GM12875 (cell line): ENCODE results near the gene AP3S2.
"Not testable (repeated sequence)": the region's sequence is repeated elsewhere in the genome, so short reads cannot be mapped to it uniquely, and the experiment has no call there.

ENCODE experiments used
- H3K4me3 ChIP-seq: one replicate; pipeline ENCODE4 v1.5.1; 2011; ENCODE audit warnings: low read depth, low read length, control low read depth
- TF ChIP-seq, protein P1 (sequence below): IDR thresholded peaks from 2 replicates; pipeline ENCODE4 v1.5.1; 2011; ENCODE audit warnings: low read depth, mild to moderate bottlenecking, control low read depth, inconsistent platforms, low read length, moderate library complexity, borderline replicate concordance; ENCODE audit not compliant: insufficient read depth

AP3S2 gene

DNA sequence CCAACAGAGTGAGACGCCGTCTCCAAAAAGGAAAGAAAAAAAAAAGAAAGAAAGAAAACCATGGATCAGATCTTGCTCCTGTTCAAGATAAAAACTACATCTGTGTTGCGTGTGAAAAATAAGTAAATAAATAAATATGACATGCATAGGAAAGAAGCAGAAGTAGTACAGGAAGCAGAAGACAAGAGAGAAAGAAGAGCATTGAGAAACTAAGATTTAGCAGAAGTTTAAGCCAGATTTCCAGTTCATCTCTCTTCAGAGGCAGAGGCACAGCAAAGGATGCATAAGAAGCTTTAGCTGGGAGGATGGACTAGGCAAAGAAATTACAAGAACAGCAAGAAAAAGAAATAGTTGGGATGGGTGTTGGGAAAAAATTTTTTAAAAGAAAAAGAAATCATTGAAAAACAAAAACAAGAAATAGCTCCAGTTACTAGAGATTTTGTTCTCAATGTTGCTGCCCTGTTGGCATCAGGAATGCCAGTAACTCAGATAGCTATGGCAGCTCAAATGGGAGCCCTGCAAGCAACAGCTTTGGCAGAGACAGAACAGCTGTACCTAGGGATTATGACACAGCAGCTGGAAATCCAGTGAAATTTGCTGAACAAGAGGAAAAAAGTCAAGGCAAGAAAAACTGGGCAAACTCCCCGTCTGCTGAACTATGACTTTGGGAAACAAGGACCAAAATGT is 17.3 kb downstream of the AP3S2 start:
- no peak overlapping the region for H3K4me3 ChIP-seq
- TF ChIP-seq, protein P1, sequence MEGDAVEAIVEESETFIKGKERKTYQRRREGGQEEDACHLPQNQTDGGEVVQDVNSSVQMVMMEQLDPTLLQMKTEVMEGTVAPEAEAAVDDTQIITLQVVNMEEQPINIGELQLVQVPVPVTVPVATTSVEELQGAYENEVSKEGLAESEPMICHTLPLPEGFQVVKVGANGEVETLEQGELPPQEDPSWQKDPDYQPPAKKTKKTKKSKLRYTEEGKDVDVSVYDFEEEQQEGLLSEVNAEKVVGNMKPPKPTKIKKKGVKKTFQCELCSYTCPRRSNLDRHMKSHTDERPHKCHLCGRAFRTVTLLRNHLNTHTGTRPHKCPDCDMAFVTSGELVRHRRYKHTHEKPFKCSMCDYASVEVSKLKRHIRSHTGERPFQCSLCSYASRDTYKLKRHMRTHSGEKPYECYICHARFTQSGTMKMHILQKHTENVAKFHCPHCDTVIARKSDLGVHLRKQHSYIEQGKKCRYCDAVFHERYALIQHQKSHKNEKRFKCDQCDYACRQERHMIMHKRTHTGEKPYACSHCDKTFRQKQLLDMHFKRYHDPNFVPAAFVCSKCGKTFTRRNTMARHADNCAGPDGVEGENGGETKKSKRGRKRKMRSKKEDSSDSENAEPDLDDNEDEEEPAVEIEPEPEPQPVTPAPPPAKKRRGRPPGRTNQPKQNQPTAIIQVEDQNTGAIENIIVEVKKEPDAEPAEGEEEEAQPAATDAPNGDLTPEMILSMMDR: no peak

DNA sequence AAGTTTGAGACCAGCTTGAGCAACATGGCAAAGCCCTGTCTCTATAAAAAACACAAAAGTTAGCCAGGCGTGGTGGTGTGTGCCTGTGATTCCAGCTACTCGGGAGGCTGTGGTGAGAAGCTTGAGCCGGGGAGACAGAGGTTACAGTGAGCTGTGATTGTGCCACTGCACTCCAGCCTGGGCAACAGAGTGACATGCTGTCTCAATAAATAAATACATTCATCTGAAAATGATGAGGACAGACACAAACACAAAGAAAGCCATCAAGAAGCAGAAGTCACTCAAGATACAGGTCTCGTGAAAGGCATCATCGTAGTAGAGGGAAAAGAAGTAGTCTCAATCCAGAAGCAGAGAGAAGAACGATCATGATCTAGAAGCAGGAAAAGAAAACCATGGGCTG is 18.1 kb downstream of the AP3S2 start:
- TF ChIP-seq, protein P1: no peak
- H3K4me3 ChIP-seq: no peak overlapping the region

DNA sequence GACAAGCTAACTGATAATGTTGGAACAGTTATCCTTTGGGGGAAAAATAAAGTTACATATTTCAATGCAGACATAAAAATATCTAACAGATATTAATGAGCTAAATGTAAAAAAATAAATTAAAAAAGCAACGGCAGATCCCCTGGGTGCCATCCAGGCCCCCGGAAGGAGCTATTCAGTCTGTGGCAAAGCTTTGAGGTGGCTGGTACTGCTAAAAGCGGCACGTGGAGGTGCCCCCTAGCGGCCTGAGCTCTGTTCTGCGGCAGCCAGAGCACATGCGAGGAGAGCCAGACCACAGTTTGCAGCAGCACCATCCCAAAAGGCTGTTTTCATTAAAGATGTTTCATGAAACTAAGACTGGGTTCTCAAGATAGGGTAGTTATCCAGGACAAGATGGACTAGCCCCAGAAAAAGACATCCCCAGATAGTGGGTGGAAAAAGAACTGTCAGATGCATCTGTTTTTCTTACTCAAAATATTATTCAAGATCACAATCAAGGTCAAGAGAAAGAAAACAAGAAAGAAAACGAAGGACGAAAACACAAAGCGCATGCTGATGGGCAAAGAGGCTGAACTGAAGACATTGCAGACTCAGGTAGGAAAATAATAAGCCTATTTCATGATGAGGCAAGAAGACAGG is 18.7 kb downstream of the AP3S2 start:
- TF ChIP-seq, protein P1: peak; percentile 93
- H3K4me3 ChIP-seq: no peak overlapping the region

DNA sequence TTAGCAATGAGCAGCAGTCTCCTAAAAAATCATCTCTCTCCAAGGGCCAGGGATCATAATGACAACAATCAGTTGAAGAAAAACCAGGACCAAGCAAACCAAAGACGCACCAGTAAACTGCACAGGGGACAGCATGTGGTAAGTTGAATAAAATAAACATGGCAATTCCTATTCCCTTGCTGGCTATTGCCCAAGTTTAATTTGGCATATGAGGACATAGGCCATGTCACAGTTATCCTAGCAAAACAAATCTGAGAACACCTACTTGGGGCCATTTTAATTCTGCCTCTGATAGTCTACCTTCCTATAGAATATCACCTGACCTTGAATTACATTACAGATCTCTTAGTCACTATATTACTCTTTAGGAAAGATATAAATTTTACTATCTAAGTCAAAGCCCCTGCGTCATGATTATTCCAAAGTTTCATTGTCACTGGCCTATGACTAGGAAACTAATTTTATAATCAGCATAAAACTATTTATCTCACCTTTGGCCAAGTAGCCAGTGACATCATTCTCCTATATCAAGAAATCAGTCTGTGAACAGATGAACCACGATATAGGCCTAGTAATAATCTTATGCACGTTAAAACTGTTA is 23.0 kb downstream of the AP3S2 start:
- TF ChIP-seq, protein P1: no peak
- no peak overlapping the region for H3K4me3 ChIP-seq

DNA sequence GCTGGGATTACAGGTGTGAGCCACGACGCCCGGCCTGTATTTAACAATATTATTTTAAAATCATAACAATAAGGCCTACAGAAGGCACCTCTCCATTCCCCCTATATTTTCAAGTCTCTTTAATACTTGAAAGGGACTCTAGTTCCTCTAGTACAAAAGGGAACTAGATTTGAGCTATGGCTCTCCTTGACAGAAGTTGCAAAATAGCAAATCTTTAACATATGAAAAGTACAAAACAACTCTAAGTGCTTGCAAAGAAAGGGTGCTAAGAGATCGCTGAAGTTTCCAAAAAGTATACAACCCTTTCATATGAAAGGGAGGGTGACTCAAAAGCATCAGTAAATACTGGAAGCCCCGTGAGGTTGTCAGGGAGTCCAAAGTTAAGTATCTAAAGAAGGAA is 23.8 kb downstream of the AP3S2 start:
- no peak overlapping the region for H3K4me3 ChIP-seq
- TF ChIP-seq, protein P1: no peak

DNA sequence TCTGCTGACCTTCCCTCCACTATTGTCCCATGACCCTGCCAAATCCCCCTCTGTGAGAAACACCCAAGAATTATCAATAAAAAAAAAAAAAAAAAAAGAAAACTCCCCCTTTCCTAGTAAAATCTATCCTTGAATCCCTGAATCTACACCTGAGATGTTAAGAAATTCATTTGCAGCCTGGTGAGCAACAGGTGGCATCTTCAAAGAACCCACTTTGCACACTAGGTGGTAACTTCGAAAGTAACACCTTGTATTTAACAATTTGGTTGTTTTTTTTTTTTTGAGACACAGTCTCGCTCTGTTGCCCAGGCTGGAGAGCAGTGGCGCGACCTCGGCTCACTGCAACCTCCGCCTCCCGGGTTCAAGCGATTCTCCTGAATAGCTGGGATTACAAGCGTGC is 24.3 kb downstream of the AP3S2 start:
- H3K4me3 ChIP-seq: not testable (repeated sequence)

DNA sequence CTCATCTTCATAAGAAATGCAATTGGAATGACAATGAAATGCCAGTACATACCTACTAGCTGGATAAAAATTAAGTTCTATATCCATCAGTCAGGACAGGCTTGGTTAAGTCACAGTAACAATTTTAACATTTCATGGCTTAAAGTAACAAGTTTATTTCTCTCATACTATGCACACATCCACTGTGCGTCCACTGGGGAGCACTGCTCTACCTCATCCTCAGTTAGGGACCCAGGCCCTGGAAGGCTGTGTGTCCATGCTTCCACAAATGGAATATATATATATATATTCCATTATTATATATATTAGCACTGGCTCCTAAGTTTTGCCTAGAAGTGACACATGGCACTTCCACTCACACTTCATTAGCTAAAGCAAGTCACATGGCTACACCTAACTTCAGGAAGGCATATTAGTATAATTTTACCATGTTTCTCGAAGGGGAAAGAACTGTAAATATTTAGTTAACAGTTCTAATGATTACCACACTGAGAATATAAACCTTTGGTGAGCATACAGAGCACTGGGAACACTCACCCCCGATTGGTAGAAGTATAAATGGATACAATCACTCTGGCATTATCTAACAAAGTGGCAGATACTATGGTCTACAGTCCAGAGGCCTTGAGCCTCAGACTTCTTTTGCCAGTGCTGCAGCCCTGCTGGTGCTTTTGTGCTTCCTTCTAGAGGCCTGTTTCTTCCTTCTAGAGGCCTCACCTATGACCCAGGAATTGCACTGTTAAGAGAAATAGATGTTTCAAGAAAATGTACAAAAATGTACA is 28.6 kb downstream of the AP3S2 start:
- TF ChIP-seq, protein P1: no peak
- H3K4me3 ChIP-seq: no peak overlapping the region
